ENCODE data around the gene KMT2C.
"Not testable (repeated sequence)": the region's sequence is repeated elsewhere in the genome, so short reads cannot be mapped to it uniquely, and the experiment has no call there.

- TF ChIP-seq CTCF, POLR2A (IDR thresholded peaks at IDR 0.05): not testable (repeated sequence)
Observed at GRCh38 chr7:152436931-152437575, 1.2 kb upstream of the KMT2C start.
